ENCODE measurements around the gene SETD1B. TPM values are rescaled to one million over a fixed set of nuclear protein-coding genes. Genes with fewer than 3 reads are reported as not detected.

Gene SETD1B
- total RNA-seq, 1 experiment from 2014 or later, result 1.1 TPM

- DNase-seq, result peak; percentile 73
- no peaks in the 10 kb centered on the region for H3K9me3 ChIP-seq
- peaks cover 20% of the 10 kb centered on the region for H3K36me3 ChIP-seq
- H3K27me3 ChIP-seq, result no peaks in the 10 kb centered on the region
- H3K4me3 ChIP-seq, result peak overlapping the region; percentile 55
Measured at GRCh38 chr12:121800694-121801594, 2.9 kb upstream of the SETD1B start.

GRCh38 chr12:121801595-121802484 is 2.0 kb upstream of the SETD1B start:
- Histone ChIP-seq H3K9me3 (no peaks in the 10 kb centered on the region), H3K4me3 (peak overlapping the region; percentile 55), H3K36me3 (peaks cover 26% of the 10 kb centered on the region), H3K27me3 (no peaks in the 10 kb centered on the region)
- no peak for DNase-seq

- peaks cover 28% of the 10 kb centered on the region for H3K36me3 ChIP-seq
- H3K4me3 ChIP-seq, result peak overlapping the region; percentile 55
- DNase-seq, result no peak
- no peaks in the 10 kb centered on the region for H3K9me3 ChIP-seq
- H3K27me3 ChIP-seq, result no peaks in the 10 kb centered on the region
Measured at GRCh38 chr12:121802485-121802842, 1.3 kb upstream of the SETD1B start.

GRCh38 chr12:121802843-121803698 is 738 bp upstream of the SETD1B start:
- DNase-seq, result peak; percentile 90
- H3K4me3 ChIP-seq, result peak overlapping the region; percentile 55
- H3K27me3 ChIP-seq, result no peaks in the 10 kb centered on the region
- H3K9me3 ChIP-seq, result no peaks in the 10 kb centered on the region
- peaks cover 32% of the 10 kb centered on the region for H3K36me3 ChIP-seq

GRCh38 chr12:121804417-121805111 is 755 bp downstream of the SETD1B start:
- H3K36me3 ChIP-seq, result peaks cover 39% of the 10 kb centered on the region
- peak; percentile 42 for DNase-seq
- no peaks in the 10 kb centered on the region for H3K9me3 ChIP-seq
- peak overlapping the region; percentile 64 for H3K4me3 ChIP-seq
- no peaks in the 10 kb centered on the region for H3K27me3 ChIP-seq

- Histone ChIP-seq H3K9me3 (no peaks in the 10 kb centered on the region), H3K4me3 (peak overlapping the region; percentile 64), H3K36me3 (peaks cover 41% of the 10 kb centered on the region), H3K27me3 (no peaks in the 10 kb centered on the region)
- DNase-seq, result no peak
Measured at GRCh38 chr12:121805171-121806008, 1.6 kb downstream of the SETD1B start.

- Histone ChIP-seq H3K4me3 (peak overlapping the region; percentile 64), H3K9me3 (no peaks in the 10 kb centered on the region), H3K36me3 (peaks cover 46% of the 10 kb centered on the region), H3K27me3 (no peaks in the 10 kb centered on the region)
- no peak for DNase-seq
Measured at GRCh38 chr12:121806009-121806545, 2.3 kb downstream of the SETD1B start.

- no peak for DNase-seq
- Histone ChIP-seq H3K9me3 (no peaks in the 10 kb centered on the region), H3K4me3 (peak overlapping the region; percentile 64), H3K36me3 (peaks cover 52% of the 10 kb centered on the region), H3K27me3 (no peaks in the 10 kb centered on the region)
Measured at GRCh38 chr12:121806546-121807423, 3.0 kb downstream of the SETD1B start.

- no peak for DNase-seq
- Histone ChIP-seq H3K4me3 (no peak overlapping the region), H3K36me3 (peaks cover 57% of the 10 kb centered on the region)
Measured at GRCh38 chr12:121807642-121808347, 4.0 kb downstream of the SETD1B start.

GRCh38 chr12:121808623-121809022 is 4.8 kb downstream of the SETD1B start:
- H3K36me3 ChIP-seq, result peaks cover 65% of the 10 kb centered on the region

More at GRCh38 chr12:121807642-121808347, 4.0 kb downstream of the SETD1B start:
- Histone ChIP-seq H3K27me3 (no peaks in the 10 kb centered on the region), H3K9me3 (no peaks in the 10 kb centered on the region)

GRCh38 chr12:121809712-121810116 is 5.9 kb downstream of the SETD1B start:
- no peak overlapping the region for H3K4me3 ChIP-seq
- H3K9me3 ChIP-seq, result no peaks in the 10 kb centered on the region
- H3K36me3 ChIP-seq, result peaks cover 71% of the 10 kb centered on the region
- no peak for DNase-seq
- H3K27me3 ChIP-seq, result no peaks in the 10 kb centered on the region

More at GRCh38 chr12:121808623-121809022, 4.8 kb downstream of the SETD1B start:
- H3K27me3 ChIP-seq, result no peaks in the 10 kb centered on the region
- no peaks in the 10 kb centered on the region for H3K9me3 ChIP-seq
- no peak for DNase-seq
- H3K4me3 ChIP-seq, result no peak overlapping the region

- H3K36me3 ChIP-seq, result peaks cover 78% of the 10 kb centered on the region
- no peak for DNase-seq
- H3K4me3 ChIP-seq, result no peak overlapping the region
- no peaks in the 10 kb centered on the region for H3K27me3 ChIP-seq
- no peaks in the 10 kb centered on the region for H3K9me3 ChIP-seq
Measured at GRCh38 chr12:121810234-121810817, 6.5 kb downstream of the SETD1B start.

GRCh38 chr12:121810833-121811433 is 7.1 kb downstream of the SETD1B start:
- Histone ChIP-seq H3K36me3 (peaks cover 78% of the 10 kb centered on the region), H3K9me3 (no peaks in the 10 kb centered on the region), H3K27me3 (no peaks in the 10 kb centered on the region), H3K4me3 (no peak overlapping the region; the same call in 1 of the 2 replicates)
- no peak for DNase-seq

Data from MG63 (cell line).